H9 (cell line): ENCODE measurements around the gene CCT2. TPM values are rescaled to one million over a fixed set of nuclear protein-coding genes. Genes with fewer than 3 reads are reported as not detected.
"Not testable (repeated sequence)": the region's sequence is repeated elsewhere in the genome, so short reads cannot be mapped to it uniquely, and the experiment has no call there.

Source experiments
- DNase-seq: peaks from one replicate; pipeline ENCODE4 v3.0.0-alpha.2; 2017
- H2AFZ ChIP-seq: one replicate; pipeline ENCODE4 v1.6.1; 2013; ENCODE audit warnings: mild to moderate bottlenecking, low read length, control low read depth, moderate library complexity
- H2AK5ac ChIP-seq: 2 replicates; pipeline ENCODE4 v1.6.1; 2013; ENCODE audit warnings: low read length, control low read depth, mixed read lengths; ENCODE audit not compliant: insufficient read length
- H2BK120ac ChIP-seq: one replicate; pipeline ENCODE4 v1.6.1; 2013; ENCODE audit warnings: low read depth, mild to moderate bottlenecking, low read length, control low read depth, inconsistent platforms; ENCODE audit not compliant: poor library complexity, severe bottlenecking
- H2BK12ac ChIP-seq: 2 replicates; pipeline ENCODE4 v1.6.1; 2013; ENCODE audit warnings: low read length, control low read depth, mixed read lengths, low read depth; ENCODE audit not compliant: insufficient read length
- H2BK15ac ChIP-seq: 2 replicates; pipeline ENCODE4 v1.6.1; 2013; ENCODE audit warnings: low read depth, low read length, control low read depth
- H2BK20ac ChIP-seq: one replicate; pipeline ENCODE4 v1.6.1; 2013; ENCODE audit warnings: low read depth, mild to moderate bottlenecking, low read length, control low read depth, inconsistent platforms; ENCODE audit not compliant: poor library complexity, severe bottlenecking
- H2BK5ac ChIP-seq: 2 replicates; pipeline ENCODE4 v1.6.1; 2013; ENCODE audit warnings: low read length, control low read depth, mixed read lengths; ENCODE audit not compliant: insufficient read length
- H3K14ac ChIP-seq: 2 replicates; pipeline ENCODE4 v1.6.1; 2013; ENCODE audit warnings: low read length, control low read depth; ENCODE audit not compliant: insufficient read depth
- H3K18ac ChIP-seq: 2 replicates; pipeline ENCODE4 v1.6.1; 2013; ENCODE audit warnings: low read depth, mild to moderate bottlenecking, mixed read lengths, low read length, control low read depth; ENCODE audit not compliant: insufficient read length
- H3K23ac ChIP-seq: 2 replicates; pipeline ENCODE4 v1.6.1; 2013; ENCODE audit warnings: low read length, control low read depth, mixed read lengths, low read depth; ENCODE audit not compliant: insufficient read length
- H3K23me2 ChIP-seq: 2 replicates; pipeline ENCODE4 v1.6.1; 2013; ENCODE audit warnings: low read depth, mild to moderate bottlenecking, mixed read lengths, low read length, control low read depth; ENCODE audit not compliant: insufficient read length, poor library complexity, severe bottlenecking
- H3K27ac ChIP-seq: 2 replicates; pipeline ENCODE4 v1.5.1; 2013; ENCODE audit warnings: low read length, control low read depth, mixed read lengths, low read depth; ENCODE audit not compliant: insufficient read length
- H3K27me3 ChIP-seq: 2 replicates; pipeline ENCODE4 v1.6.1; 2013; ENCODE audit warnings: low read length, control low read depth, inconsistent platforms; ENCODE audit not compliant: insufficient read depth
- H3K4ac ChIP-seq: 2 replicates; pipeline ENCODE4 v1.6.1; 2013; ENCODE audit warnings: low read depth, mild to moderate bottlenecking, control low read depth, inconsistent platforms, low read length, moderate library complexity
- H3K4me1 ChIP-seq: 2 replicates; pipeline ENCODE4 v1.6.1; 2013; ENCODE audit warnings: low read length, control low read depth, inconsistent platforms; ENCODE audit not compliant: insufficient read depth
- H3K4me2 ChIP-seq: 2 replicates; pipeline ENCODE4 v1.6.1; 2013; ENCODE audit warnings: low read length, control low read depth, mixed read lengths; ENCODE audit not compliant: insufficient read length, insufficient read depth
- H3K56ac ChIP-seq: 2 replicates; pipeline ENCODE4 v1.6.1; 2013; ENCODE audit warnings: low read depth, mild to moderate bottlenecking, mixed read lengths, low read length, control low read depth; ENCODE audit not compliant: insufficient read length
- H3K79me1 ChIP-seq: 2 replicates; pipeline ENCODE4 v1.6.1; 2013; ENCODE audit warnings: low read depth, mild to moderate bottlenecking, moderate library complexity, low read length, control low read depth, inconsistent platforms; ENCODE audit not compliant: insufficient read depth, poor library complexity, severe bottlenecking
- H3K79me2 ChIP-seq: 2 replicates; pipeline ENCODE4 v1.6.1; 2013; ENCODE audit warnings: low read length, control low read depth, inconsistent platforms; ENCODE audit not compliant: insufficient read depth
- H3K9ac ChIP-seq: 2 replicates; pipeline ENCODE4 v1.6.1; 2013; ENCODE audit warnings: low read length, control low read depth, mixed read lengths; ENCODE audit not compliant: insufficient read length; ENCODE audit errors: extremely low read depth
- H3K9me3 ChIP-seq: one replicate; pipeline ENCODE4 v1.6.1; 2013; ENCODE audit warnings: low read depth, low read length, inconsistent platforms; ENCODE audit not compliant: control insufficient read depth
- H3T11ph ChIP-seq: one replicate; pipeline ENCODE4 v1.6.1; 2013; ENCODE audit warnings: mild to moderate bottlenecking, low read length, control low read depth, inconsistent platforms
- H4K20me1 ChIP-seq: one replicate; pipeline ENCODE4 v1.6.1; 2013; ENCODE audit not compliant: control insufficient read depth, insufficient read length, insufficient read depth
- H4K5ac ChIP-seq: 2 replicates; pipeline ENCODE4 v1.6.1; 2013; ENCODE audit warnings: low read depth, mild to moderate bottlenecking, mixed read lengths, low read length, control low read depth; ENCODE audit not compliant: insufficient read length
- H4K8ac ChIP-seq: replicated peaks from 2 replicates; pipeline ENCODE4 v1.6.1; 2013; ENCODE audit warnings: low read length, control low read depth, mixed read lengths, low read depth; ENCODE audit not compliant: insufficient read length
- H4K91ac ChIP-seq: 2 replicates; pipeline ENCODE4 v1.6.1; 2013; ENCODE audit warnings: low read depth, mild to moderate bottlenecking, moderate library complexity, mixed read lengths, low read length, control low read depth; ENCODE audit not compliant: insufficient read length
- H3K27ac Mint-ChIP-seq, 3 experiments: 2 replicates in 2 of 3; 3 replicates in 1 of 3; pipeline ENCODE4 v1.8.0; 2020 to 2021; ENCODE audit warnings: mixed read lengths in 3 of 3, mild to moderate bottlenecking in 1 of 3, moderate library complexity in 1 of 3
- H3K27me3 Mint-ChIP-seq: 2 replicates; pipeline ENCODE4 v1.8.0; 2021; ENCODE audit warnings: low read depth, mild to moderate bottlenecking, moderate library complexity, mixed read lengths
- H3K36me3 Mint-ChIP-seq, 3 experiments: 2 replicates in 2 of 3; 3 replicates in 1 of 3; pipeline ENCODE4 v1.8.0; 2020 to 2021; ENCODE audit warnings: low read depth in 3 of 3, mixed read lengths in 3 of 3; ENCODE audit not compliant: insufficient read depth in 1 of 3
- H3K4me1 Mint-ChIP-seq, 2 experiments: 2 replicates each; pipeline ENCODE4 v1.8.0; 2020; ENCODE audit warnings: mixed read lengths in 2 of 2
- H3K4me3 Mint-ChIP-seq, 2 experiments: 2 replicates in 1 of 2; 3 replicates in 1 of 2; pipeline ENCODE4 v1.8.0; 2020 to 2021; ENCODE audit warnings: mild to moderate bottlenecking in 2 of 2, mixed read lengths in 2 of 2, moderate library complexity in 1 of 2
- H3K9me3 Mint-ChIP-seq, 2 experiments: 2 replicates in 1 of 2; 3 replicates in 1 of 2; pipeline ENCODE4 v1.8.0; 2020; ENCODE audit warnings: mild to moderate bottlenecking in 2 of 2, mixed read lengths in 2 of 2, moderate library complexity in 1 of 2
- WGBS: extraction: QIAGEN DNeasy Blood & Tissue Kit; methylation state at CpG from one replicate; pipeline ENCODE4 v1.1.7; 2013; ENCODE audit warnings: missing lambda C conversion rate, low lambda C conversion rate, mixed read lengths; ENCODE audit not compliant: insufficient read length; ENCODE audit errors: extremely low coverage; 5-methylcytosine and 5-hydroxymethylcytosine counted together
- total RNA-seq: library from RNA; stranded (reverse); gene quantifications from 2 replicates; pipeline ENCODE4 v1.2.1, GENCODE V29; 2021

CCT2 gene
- total RNA-seq, 1 experiment from 2014 or later = 405 TPM

GRCh38 chr12:69604275-69604674 is 19.0 kb downstream of the CCT2 start:
- not testable (repeated sequence) for H3K27me3 Mint-ChIP-seq, H4K91ac ChIP-seq, H3K9me3 ChIP-seq, H3K4me3 Mint-ChIP-seq, DNase-seq, H3K56ac ChIP-seq, H3K9ac ChIP-seq, H4K5ac ChIP-seq, H2AFZ ChIP-seq, H2BK120ac ChIP-seq, H3K18ac ChIP-seq, H3K4me1 ChIP-seq, H3K4me1 Mint-ChIP-seq, H3K4ac ChIP-seq, H2BK5ac ChIP-seq, H4K8ac ChIP-seq, H3T11ph ChIP-seq, H3K23ac ChIP-seq, H2BK20ac ChIP-seq, H3K27me3 ChIP-seq, H3K27ac ChIP-seq, H3K79me1 ChIP-seq, H2BK15ac ChIP-seq, H3K9me3 Mint-ChIP-seq, H3K14ac ChIP-seq, H3K79me2 ChIP-seq, H2AK5ac ChIP-seq, H3K4me2 ChIP-seq, H4K20me1 ChIP-seq, H2BK12ac ChIP-seq, H3K27ac Mint-ChIP-seq, H3K23me2 ChIP-seq
- WGBS = no CpG with 5 or more reads among the region's 3 CpGs
- peaks cover 27 to 40% (median 36%) of the 10 kb centered on the region in 3 experiments; a peak in 6 of 7 replicates for H3K36me3 Mint-ChIP-seq
